H1 (cell line): ENCODE data around the gene PEX14. TPM values are rescaled to one million over a fixed set of nuclear protein-coding genes. Genes with fewer than 3 reads are reported as not detected.

ENCODE experiments used
- CTCF ChIA-PET: fragments of 300-600 bp; sonication (Branson Sonifier 250); formaldehyde crosslinking; loops from one replicate; lab custom pipeline; 2021; ENCODE audit not compliant: partially characterized antibody; lab: Charles Lee
- POLR2A ChIA-PET: fragments of 300-600 bp; sonication (Branson Sonifier 250); formaldehyde crosslinking; loops from one replicate; lab custom pipeline; 2021; ENCODE audit warnings: inconsistent platforms; ENCODE audit not compliant: partially characterized antibody; lab: Charles Lee
- DNase-seq, 2 experiments: peaks; one replicate each; pipeline versions ENCODE4 v3.0.0 to v3.0.0-alpha.2; 2010 to 2022; ENCODE audit warnings: low spot score in 2 of 2, low read depth in 1 of 2, mixed read lengths in 1 of 2
- FAIRE-seq: peaks from 2 replicates; lab custom pipeline; 2011; peaks lifted over from hg19 to GRCh38; lab: Jason Lieb, UNC
- H2AFZ ChIP-seq: 2 replicates; pipeline ENCODE4 v1.8.1; 2012; ENCODE audit warnings: low read length, inconsistent platforms
- H2AK5ac ChIP-seq: 2 replicates; pipeline ENCODE4 v1.6.1; 2013; ENCODE audit warnings: low read depth, low read length
- H2BK120ac ChIP-seq: replicated peaks from 2 replicates; pipeline ENCODE3; 2013; ENCODE audit warnings: low read depth, low read length, inconsistent platforms
- H2BK12ac ChIP-seq: 2 replicates; pipeline ENCODE4 v1.6.1; 2013; ENCODE audit warnings: low read depth, low read length
- H2BK15ac ChIP-seq: 2 replicates; pipeline ENCODE4 v1.6.1; 2013; ENCODE audit warnings: low read length
- H2BK20ac ChIP-seq: 2 replicates; pipeline ENCODE4 v1.6.1; 2013; ENCODE audit warnings: low read length
- H2BK5ac ChIP-seq: 2 replicates; pipeline ENCODE4 v1.6.1; 2013; ENCODE audit warnings: low read depth, low read length
- H3K14ac ChIP-seq: 2 replicates; pipeline ENCODE4 v1.6.1; 2013; ENCODE audit warnings: inconsistent platforms; ENCODE audit not compliant: insufficient read length
- H3K18ac ChIP-seq: 2 replicates; pipeline ENCODE4 v1.6.1; 2013; ENCODE audit warnings: low read length; ENCODE audit errors: extremely low read depth
- H3K23ac ChIP-seq: 2 replicates; pipeline ENCODE4 v1.6.1; 2013; ENCODE audit warnings: inconsistent platforms; ENCODE audit not compliant: insufficient read length
- H3K23me2 ChIP-seq: 2 replicates; pipeline ENCODE4 v1.6.1; 2013; ENCODE audit warnings: low read depth, low read length
- H3K27ac ChIP-seq: 2 replicates; pipeline ENCODE4 v1.6.1; 2011; ENCODE audit warnings: low read depth, low read length, inconsistent platforms
- H3K27me3 ChIP-seq, 4 experiments: replicated peaks in 1 of 4; 1 replicate in 1 of 4; 2 replicates in 3 of 4; pipeline versions ENCODE4 v1.6.1 to v1.8.1; 2011 to 2013; ENCODE audit warnings: low read length in 3 of 4, mild to moderate bottlenecking in 3 of 4, inconsistent platforms in 2 of 4, mixed read lengths in 2 of 4, moderate library complexity in 1 of 4; ENCODE audit not compliant: control insufficient read depth in 3 of 4, insufficient read depth in 3 of 4; ENCODE audit errors: extremely low read depth in 1 of 4
- H3K36me3 ChIP-seq, 4 experiments: 2 replicates each; pipeline versions ENCODE4 v1.6.1 to v1.8.1; 2011 to 2013; ENCODE audit warnings: mild to moderate bottlenecking in 4 of 4, low read length in 3 of 4, moderate library complexity in 2 of 4, control low read depth in 1 of 4, inconsistent platforms in 1 of 4; ENCODE audit not compliant: insufficient read depth in 4 of 4, control insufficient read depth in 2 of 4
- H3K4ac ChIP-seq: replicated peaks from 2 replicates; pipeline ENCODE3; 2013; ENCODE audit warnings: low read length, low read depth, mixed read lengths, inconsistent platforms; ENCODE audit not compliant: insufficient read length
- H3K4me1 ChIP-seq, 4 experiments: replicated peaks in 1 of 4; 1 replicate in 1 of 4; 2 replicates in 3 of 4; pipeline versions ENCODE4 v1.6.1 to v1.8.1; 2011 to 2013; ENCODE audit warnings: low read length in 3 of 4, inconsistent platforms in 2 of 4, mixed read lengths in 1 of 4; ENCODE audit not compliant: insufficient read depth in 4 of 4, control insufficient read depth in 3 of 4
- H3K4me2 ChIP-seq, 2 experiments: 2 replicates each; pipeline versions ENCODE4 v1.6.1 to v1.8.1; 2011 to 2013; ENCODE audit warnings: low read depth in 2 of 2, low read length in 2 of 2, control low read depth in 1 of 2, inconsistent platforms in 1 of 2, mild to moderate bottlenecking in 1 of 2; ENCODE audit not compliant: insufficient read depth in 1 of 2
- H3K4me3 ChIP-seq, 4 experiments: fragments of 200-600, 300-600 bp in 1 of 4; sonication (generic), shearing (Covaris generic), sonication (Bioruptor Twin) in 1 of 4; 2 replicates each; pipeline versions ENCODE4 v1.5.1 to v1.8.1; 2011 to 2016; ENCODE audit warnings: low read length in 4 of 4, low read depth in 3 of 4, control low read depth in 2 of 4, inconsistent platforms in 2 of 4, mild to moderate bottlenecking in 2 of 4, mixed read lengths in 1 of 4, moderate library complexity in 1 of 4; ENCODE audit not compliant: insufficient read depth in 2 of 4; ENCODE audit errors: extremely low read depth in 1 of 4
- H3K56ac ChIP-seq: replicated peaks from 2 replicates; pipeline ENCODE3; 2013; ENCODE audit warnings: low read depth, mild to moderate bottlenecking, mixed read lengths, low read length, inconsistent platforms; ENCODE audit not compliant: insufficient read length
- H3K79me1 ChIP-seq: 2 replicates; pipeline ENCODE4 v1.6.1; 2013; ENCODE audit warnings: low read depth, low read length, control low read depth
- H3K79me2 ChIP-seq, 2 experiments: 2 replicates each; pipeline versions ENCODE4 v1.6.1 to v1.8.1; 2012 to 2013; ENCODE audit warnings: low read length in 2 of 2, mild to moderate bottlenecking in 2 of 2, inconsistent platforms in 1 of 2; ENCODE audit not compliant: insufficient read depth in 2 of 2, control insufficient read depth in 1 of 2
- H3K9ac ChIP-seq, 4 experiments: replicated peaks in 1 of 4; 1 replicate in 1 of 4; 2 replicates in 3 of 4; pipeline versions ENCODE4 v1.6.1 to v1.8.1; 2011 to 2013; ENCODE audit warnings: low read depth in 3 of 4, low read length in 3 of 4, control low read depth in 2 of 4, mild to moderate bottlenecking in 2 of 4, moderate library complexity in 2 of 4, inconsistent platforms in 1 of 4; ENCODE audit errors: extremely low read depth in 1 of 4
- H3K9me3 ChIP-seq, 2 experiments: 2 replicates each; pipeline versions ENCODE4 v1.6.1 to v1.8.1; 2012 to 2013; ENCODE audit warnings: mild to moderate bottlenecking in 2 of 2, moderate library complexity in 2 of 2, control low read depth in 1 of 2, inconsistent platforms in 1 of 2, low read depth in 1 of 2, low read length in 1 of 2, mixed read lengths in 1 of 2; ENCODE audit not compliant: insufficient read depth in 2 of 2
- H4K20me1 ChIP-seq, 2 experiments: replicated peaks in 1 of 2; 2 replicates each; pipeline versions ENCODE3 to v1.8.1; 2011 to 2013; ENCODE audit warnings: inconsistent platforms in 2 of 2, low read length in 2 of 2, mild to moderate bottlenecking in 1 of 2; ENCODE audit not compliant: insufficient read depth in 2 of 2, control insufficient read depth in 1 of 2
- H4K5ac ChIP-seq: 2 replicates; pipeline ENCODE4 v1.6.1; 2013; ENCODE audit warnings: low read length, low read depth, mixed read lengths, inconsistent platforms; ENCODE audit not compliant: insufficient read length
- H4K8ac ChIP-seq: 2 replicates; pipeline ENCODE4 v1.8.0; 2013; ENCODE audit warnings: mild to moderate bottlenecking, moderate library complexity, low read length, inconsistent platforms; ENCODE audit not compliant: insufficient read depth; ENCODE audit errors: extremely low read depth
- H4K91ac ChIP-seq: replicated peaks from 2 replicates; pipeline ENCODE3; 2013; ENCODE audit warnings: low read length, mixed read lengths, inconsistent platforms; ENCODE audit not compliant: insufficient read length
- ATF2 ChIP-seq: IDR thresholded peaks from 2 replicates; pipeline ENCODE4 v1.6.1; 2012; ENCODE audit warnings: low read length, inconsistent platforms
- CREB1 ChIP-seq: IDR thresholded peaks from 2 replicates; pipeline ENCODE4 v1.6.1; 2012; ENCODE audit warnings: inconsistent platforms
- E2F6 ChIP-seq: IDR thresholded peaks from 2 replicates; pipeline ENCODE4 v1.6.1; 2012; ENCODE audit warnings: inconsistent platforms
- GTF2F1 ChIP-seq: IDR thresholded peaks from 2 replicates; pipeline ENCODE4 v1.6.1; 2012; ENCODE audit warnings: low read depth, low read length, improper control_type of control experiment, borderline replicate concordance
- HDAC6 ChIP-seq: IDR thresholded peaks from one replicate; pipeline ENCODE4 v1.7.1; 2012; ENCODE audit warnings: low read depth, mild to moderate bottlenecking, inconsistent platforms, low read length, moderate library complexity
- JUND ChIP-seq: IDR thresholded peaks from 2 replicates; pipeline ENCODE4 v1.6.1; 2011; ENCODE audit warnings: mild to moderate bottlenecking, improper control_type of control experiment, low read length
- KDM1A ChIP-seq: fragments of 200-600, 300-600 bp; sonication (generic); IDR thresholded peaks from 2 replicates; pipeline ENCODE4 v1.7.1; 2016; ENCODE audit warnings: mild to moderate bottlenecking, low read length, borderline replicate concordance
- KDM4A ChIP-seq: IDR thresholded peaks from one replicate; pipeline ENCODE4 v1.7.1; 2012; ENCODE audit warnings: low read depth, mild to moderate bottlenecking, moderate library complexity, low read length, inconsistent platforms; ENCODE audit not compliant: severe bottlenecking
- MAFK ChIP-seq: IDR thresholded peaks from 2 replicates; pipeline ENCODE4 v1.6.1; 2012; ENCODE audit warnings: low read depth, mild to moderate bottlenecking, improper control_type of control experiment, low read length
- MAX ChIP-seq: IDR thresholded peaks from 2 replicates; pipeline ENCODE4 v1.6.1; 2012; ENCODE audit warnings: inconsistent platforms
- SP2 ChIP-seq: IDR thresholded peaks from 2 replicates; pipeline ENCODE4 v1.6.1; 2012; ENCODE audit warnings: mild to moderate bottlenecking, low read length, inconsistent platforms
- TAF1 ChIP-seq: IDR thresholded peaks from 2 replicates; pipeline ENCODE4 v1.6.1; 2011; ENCODE audit warnings: mild to moderate bottlenecking, low read depth, low read length
- whole genome bisulfite sequencing, 2 experiments: shearing (Covaris generic) in 1 of 2; methylation state at CpG; one replicate each; pipeline versions ENCODE4 v1.1.6 to v1.1.7; 2013 to 2015; ENCODE audit warnings: low lambda C conversion rate in 2 of 2, mixed read lengths in 2 of 2, inconsistent platforms in 1 of 2, low coverage in 1 of 2, missing lambda C conversion rate in 1 of 2; ENCODE audit not compliant: insufficient replicate concordance in 2 of 2, insufficient coverage in 1 of 2, insufficient read length in 1 of 2; ENCODE audit errors: extremely low coverage in 1 of 2, missing lambda C conversion rate in 1 of 2; 5-methylcytosine and 5-hydroxymethylcytosine counted together
- polyA plus RNA-seq, 7 experiments: library from polyadenylated mRNA; depleted of rRNA in 3 of 7; stranded (reverse) in 5 of 7; unstranded in 2 of 7; fragments of >200 nt in 5 of 7; fragments of 200-250 nt in 2 of 7; gene quantifications; 1 replicate in 5 of 7; 2 replicates in 1 of 7; 4 replicates in 1 of 7; pipeline versions ENCODE4 v1.2.1 to v1.2.3, GENCODE V29; 2011 to 2013; ENCODE audit warnings: missing spikeins in 2 of 7, mixed read lengths in 2 of 7
- total RNA-seq: library from RNA; stranded (reverse); fragmentation: NEBNext Ultra II Directional; extraction: Animal tissue kit (Norgen Biotek cat#: 25700); gene quantifications from 2 replicates; pipeline ENCODE4 v1.2.1, GENCODE V29; 2021

The PEX14 gene
- total and polyA plus RNA-seq, 2 of the 8 experiments (the other 6 are each of a cell fraction or from before 2014, with no cell fraction given) = 13.0 to 19.8 TPM

DNA sequence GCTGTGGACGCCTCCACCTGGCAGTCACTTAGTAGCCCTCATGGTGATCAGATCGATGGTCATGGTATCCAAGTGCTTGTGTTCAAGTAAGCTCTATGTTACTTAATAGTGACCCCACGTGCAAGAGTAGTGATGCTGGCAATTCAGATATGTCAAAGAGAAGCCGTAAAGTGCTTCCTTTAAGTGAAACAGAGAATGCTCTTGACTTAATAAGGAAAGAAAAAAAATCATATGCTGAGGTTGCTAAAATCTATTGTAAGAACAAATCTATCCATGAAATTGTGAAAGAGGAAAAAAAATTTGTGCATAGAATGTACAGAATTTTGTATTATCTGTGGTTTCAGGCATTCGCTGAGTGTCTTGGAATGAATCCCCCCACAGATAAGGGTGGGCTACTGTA lies 113.9 kb downstream of the PEX14 start:
- H2BK15ac ChIP-seq = no peak overlapping the region
- no peaks in the 10 kb centered on the region for H3K9me3 ChIP-seq
- no peaks in the 10 kb centered on the region for H3K79me2 ChIP-seq
- H3K4me2 ChIP-seq = no peak overlapping the region
- FAIRE-seq (no peak), DNase-seq (no peak)
- H2AFZ ChIP-seq = no peak overlapping the region
- H4K20me1 ChIP-seq = no peaks in the 10 kb centered on the region
- H2BK12ac ChIP-seq = no peak overlapping the region
- no peak overlapping the region for H3K14ac ChIP-seq
- no peak overlapping the region for H3K18ac ChIP-seq
- 92% methylated on average over 5 of the region's 5 CpGs; no CpG with 5 or more reads in 1 of the 2 experiments for WGBS, 2 experiments
- H2AK5ac ChIP-seq = no peak overlapping the region
- no peak overlapping the region for H2BK20ac ChIP-seq
- no peak overlapping the region for H3K56ac ChIP-seq
- H3K79me1 ChIP-seq = no peaks in the 10 kb centered on the region
- no peak overlapping the region for H4K5ac ChIP-seq
- ChIA-PET CTCF (interaction anchor here (0.7 to 1.6 kb wide), 4 partner anchors 19 to 126 kb away, joined by 3 to 5 read pairs (median 3); no protein-coding TSS in a partner anchor), POLR2A (interaction anchor here (0.6 to 0.7 kb wide), 2 partner anchors 20 to 433 kb away, joined by 3 to 6 read pairs; no protein-coding TSS in a partner anchor)
- H3K4me1 ChIP-seq = peaks cover 0 to 8% (median 2%) of the 10 kb centered on the region in 4 experiments; a peak in 3 of 7 replicates
- no peak overlapping the region for H4K8ac ChIP-seq
- no peaks in the 10 kb centered on the region for H3K36me3 ChIP-seq
- no peaks in the 10 kb centered on the region; the same call in 1 of the 2 replicates for H3K23me2 ChIP-seq
- H2BK120ac ChIP-seq = no peak overlapping the region
- H3K23ac ChIP-seq = no peak overlapping the region
- no peaks in the 10 kb centered on the region for H3K27me3 ChIP-seq
- H3K4me3 ChIP-seq = no peak overlapping the region
- H3K4ac ChIP-seq = no peak overlapping the region
- no peak overlapping the region for H3K27ac ChIP-seq
- H2BK5ac ChIP-seq = no peak overlapping the region
- H3K9ac ChIP-seq = no peak overlapping the region
- H4K91ac ChIP-seq = no peak overlapping the region
- TF ChIP-seq MAX (no peak), HDAC6 (no peak), TAF1 (no peak), ATF2 (no peak), JUND (no peak), KDM1A (no peak), KDM4A (no peak), SP2 (no peak), MAFK (no peak), E2F6 (no peak), CREB1 (no peak), GTF2F1 (no peak)
